NCI-H2196 treated with DMSO at 0.1 percent for 48 hours (cell line): ENCODE results near the gene CAMK2D.
"Not testable (repeated sequence)": the region's sequence is repeated elsewhere in the genome, so short reads cannot be mapped to it uniquely, and the experiment has no call there.

Experiments
- DNase-seq: peaks from one replicate; lab custom pipeline; 2025; ENCODE audit not compliant: unreplicated experiment; lab: John Stamatoyannopoulos, UW

The CAMK2D gene

DNA sequence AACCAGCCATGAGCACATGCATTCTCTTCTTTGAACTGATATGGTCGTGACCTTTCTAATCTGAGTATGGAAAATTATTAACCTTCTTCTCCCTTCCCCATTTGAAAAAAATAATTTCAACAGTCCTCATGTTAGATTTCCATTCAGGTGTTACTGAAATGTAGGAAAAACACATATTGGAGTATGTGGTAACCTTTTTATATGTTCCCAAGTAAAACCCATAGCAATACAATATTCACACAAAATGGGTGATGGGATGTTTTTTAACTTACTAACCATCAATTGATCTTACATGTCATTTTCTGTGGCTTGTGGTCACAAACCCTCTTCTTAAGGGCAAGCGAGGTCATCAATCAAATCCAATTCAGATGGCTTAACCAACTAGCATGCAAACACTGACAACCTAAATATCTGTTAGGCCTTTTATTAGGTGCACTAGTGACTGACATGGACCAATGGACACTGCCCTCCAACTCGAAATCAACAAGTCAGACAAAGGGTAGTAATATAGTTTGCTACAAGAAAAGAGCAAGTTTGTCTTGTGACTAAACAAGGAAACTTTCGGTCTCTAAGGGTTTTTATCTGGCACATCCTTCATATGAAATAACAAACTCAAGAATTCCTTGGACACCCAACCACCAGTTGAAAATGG lies 74.3 kb downstream of the CAMK2D start:
- DNase-seq, result no peak

DNA sequence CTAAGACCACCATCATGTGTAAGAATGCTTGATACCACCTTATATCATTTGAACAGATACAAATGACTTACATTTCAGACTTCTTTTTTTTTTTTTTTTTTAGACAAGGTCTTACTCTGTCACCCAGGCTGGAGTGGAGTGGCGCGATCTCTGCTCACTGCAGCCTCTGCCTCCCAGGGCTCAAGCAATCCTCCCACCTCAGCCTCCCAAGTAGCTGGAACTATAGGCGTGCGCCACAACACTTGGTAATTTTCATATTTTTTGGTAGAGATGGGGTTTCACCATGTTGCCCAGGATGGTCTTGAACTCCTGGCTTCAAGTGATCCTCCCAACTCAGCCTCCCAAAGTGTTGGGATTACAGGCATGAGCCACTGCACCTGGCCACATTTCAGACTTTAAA lies 76.4 kb downstream of the CAMK2D start:
- DNase-seq, result not testable (repeated sequence)

DNA sequence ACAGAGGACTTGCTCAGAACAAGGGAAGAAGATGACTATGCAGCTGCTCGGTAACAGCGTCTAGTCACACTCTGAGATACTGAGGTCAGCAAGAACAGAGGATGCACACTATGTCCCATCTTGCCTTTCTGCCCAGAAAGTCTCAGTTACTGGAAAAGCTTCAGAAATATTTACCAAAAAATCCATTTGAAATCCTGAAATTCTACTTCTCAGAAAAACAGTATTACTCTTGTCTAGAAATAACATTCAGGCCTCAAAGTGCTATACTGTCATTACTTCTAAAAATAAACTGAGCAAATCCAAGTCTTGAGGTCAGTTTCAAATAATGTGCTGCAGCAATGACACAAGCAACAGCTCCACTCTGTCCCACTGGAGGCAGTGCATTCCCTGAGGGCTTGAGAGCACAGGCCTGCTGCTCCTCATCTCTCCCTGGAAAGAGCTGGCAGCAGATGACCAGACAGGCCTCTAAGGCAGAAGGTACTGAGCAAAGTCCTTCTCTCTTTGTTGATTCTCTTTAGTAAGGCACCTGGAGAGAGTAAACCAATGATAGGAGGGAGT lies 76.9 kb downstream of the CAMK2D start:
- no peak for DNase-seq

DNA sequence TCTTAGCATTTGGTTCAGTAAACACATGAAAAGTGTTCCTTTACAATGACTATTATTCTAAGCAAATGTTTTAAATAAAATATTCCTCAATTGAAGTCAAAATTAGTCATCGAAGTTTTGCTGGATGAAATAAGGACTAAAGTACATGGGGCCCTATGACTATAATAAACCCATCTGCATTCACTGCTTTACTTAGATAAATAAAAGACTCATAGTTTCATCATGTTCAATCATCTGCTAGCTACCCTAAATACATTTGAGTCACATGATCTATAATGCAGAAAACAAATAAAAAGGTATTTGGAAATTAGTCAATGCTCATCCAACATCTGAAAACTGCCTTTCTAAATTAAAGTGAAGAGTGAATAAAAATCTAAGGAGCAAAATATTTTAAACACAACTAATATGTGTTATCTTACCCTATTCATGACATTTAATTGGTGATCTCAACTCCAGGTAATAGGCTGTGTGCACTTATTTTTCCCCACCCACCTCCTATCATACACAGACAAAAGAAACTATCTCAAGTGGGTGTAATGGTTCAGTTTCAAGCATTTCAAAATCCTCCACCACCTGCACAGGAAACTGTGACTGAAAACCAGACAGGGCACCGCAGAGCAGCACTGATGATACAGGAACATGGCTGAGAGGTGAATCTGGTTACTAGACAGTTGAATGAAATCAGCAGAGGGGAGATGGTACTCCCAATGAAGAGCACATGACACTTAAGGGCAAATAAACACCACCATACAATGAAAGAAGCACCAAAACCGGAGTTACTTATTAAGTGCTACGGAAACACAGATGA lies 78.6 kb downstream of the CAMK2D start:
- no peak for DNase-seq

DNA sequence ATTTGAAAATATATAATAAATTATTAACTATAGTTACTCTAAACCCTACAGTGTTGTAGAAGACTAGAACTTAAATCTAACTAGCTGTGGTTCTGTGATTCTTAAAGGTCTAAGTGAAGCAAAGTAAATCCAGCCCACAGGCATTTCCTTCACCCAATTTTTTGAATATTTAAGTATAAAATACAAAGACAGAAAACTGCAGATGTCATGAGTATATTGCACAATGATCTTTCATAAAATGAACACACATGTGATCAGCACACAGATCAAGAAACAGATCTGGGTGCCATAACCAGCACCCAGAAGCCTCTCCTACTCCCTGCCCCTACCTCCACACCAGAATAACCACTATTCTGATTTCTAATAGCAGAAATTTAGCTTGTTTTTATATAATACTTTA lies 82.9 kb downstream of the CAMK2D start:
- no peak for DNase-seq

DNA sequence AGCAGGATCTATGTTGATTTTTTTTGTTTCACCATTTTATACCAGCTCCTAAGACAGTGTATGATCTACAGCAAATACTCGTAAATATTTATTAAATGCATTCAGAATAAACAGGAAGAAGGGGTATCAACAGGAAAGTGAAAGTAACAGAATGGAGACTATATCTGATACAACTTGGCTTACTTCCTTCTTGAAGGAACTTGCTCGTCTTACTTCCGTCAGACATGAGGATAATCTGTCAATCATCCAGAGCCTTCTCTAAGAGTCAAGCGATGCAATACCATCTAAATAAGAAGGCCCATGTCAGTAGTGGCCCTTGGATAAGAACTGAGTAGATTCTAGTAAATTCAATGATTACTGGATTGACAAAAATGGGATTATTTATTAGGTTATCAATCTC lies 84.2 kb downstream of the CAMK2D start:
- no peak for DNase-seq

DNA sequence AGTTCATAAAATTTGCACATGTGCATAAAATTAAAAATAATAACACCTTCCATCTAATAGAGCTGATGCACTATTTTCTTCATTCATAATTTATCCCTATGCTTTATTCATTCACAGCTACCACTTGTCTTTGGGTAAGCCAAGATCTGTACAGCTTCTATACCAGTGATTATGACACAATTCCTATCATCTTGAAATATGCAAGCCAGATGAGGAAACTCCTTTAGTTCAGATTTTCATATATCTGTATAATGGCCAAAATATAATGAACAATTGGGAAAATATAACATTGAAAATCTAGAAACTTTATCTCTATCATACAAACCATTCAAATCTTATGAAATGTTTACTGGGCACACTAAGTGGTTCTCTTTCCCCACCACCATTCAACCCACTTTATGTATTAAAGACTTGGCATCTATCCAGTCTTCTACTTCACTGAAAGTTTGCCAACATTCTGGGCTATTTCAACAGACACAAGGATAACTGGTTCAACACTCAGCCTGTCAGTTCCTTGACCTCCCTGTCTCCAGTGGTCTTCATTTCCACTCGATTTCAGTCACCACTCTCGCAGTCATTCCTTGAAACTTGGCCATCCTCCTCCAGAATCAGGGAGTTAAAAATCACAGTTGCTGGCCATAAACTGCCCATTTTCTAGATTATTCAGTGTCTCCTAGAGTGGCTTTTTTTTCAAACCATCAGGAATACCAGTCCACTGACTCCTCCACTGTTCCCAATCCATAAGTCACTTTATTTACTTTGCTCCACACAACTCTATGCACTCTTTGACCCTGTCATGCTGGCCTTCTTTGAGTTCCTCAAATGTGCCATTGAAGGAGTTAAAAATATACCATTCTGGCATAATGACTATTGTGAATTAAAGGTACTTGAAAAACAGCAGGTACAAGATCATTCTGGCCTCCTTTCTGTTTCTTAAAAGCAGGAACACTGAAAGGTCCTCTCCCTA lies 85.5 kb downstream of the CAMK2D start:
- DNase-seq, result no peak

DNA sequence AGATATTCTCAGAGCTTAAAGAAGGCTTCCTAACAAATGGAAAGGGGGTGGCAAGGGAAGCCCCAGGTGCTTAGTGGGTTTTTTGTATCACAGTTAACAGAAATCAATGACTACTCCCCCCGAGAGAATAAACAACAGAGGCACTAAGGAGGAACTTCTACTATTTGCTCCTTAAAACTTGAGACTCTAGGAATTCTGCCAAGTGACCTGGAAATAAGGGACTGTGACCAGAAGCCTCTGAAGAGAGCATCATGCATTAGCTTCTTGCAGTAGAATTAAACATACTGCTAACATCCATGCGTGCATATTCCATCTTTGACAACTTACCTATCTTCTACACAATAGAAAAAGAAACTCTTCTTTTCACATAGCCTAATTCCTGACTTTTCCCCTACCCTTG lies 86.8 kb downstream of the CAMK2D start:
- no peak for DNase-seq

DNA sequence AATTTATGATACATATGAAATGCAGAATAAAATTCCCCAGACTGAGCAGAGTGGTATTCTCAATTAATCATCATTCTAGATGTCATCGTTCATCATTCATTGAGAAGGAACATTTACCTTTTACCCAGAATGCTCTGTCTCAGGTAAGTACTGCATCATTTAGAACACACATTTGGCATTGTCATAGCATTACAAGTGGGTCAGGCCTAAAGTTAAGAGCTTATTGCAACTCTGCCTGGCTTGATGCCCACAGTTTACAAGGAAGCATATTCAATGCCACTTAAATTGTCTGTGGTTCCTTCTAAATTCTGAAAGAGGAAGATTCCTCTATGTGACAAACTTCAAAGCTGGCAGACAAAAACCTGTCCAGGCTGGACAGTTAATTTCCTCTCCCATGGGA lies 87.3 kb downstream of the CAMK2D start:
- DNase-seq, result no peak

DNA sequence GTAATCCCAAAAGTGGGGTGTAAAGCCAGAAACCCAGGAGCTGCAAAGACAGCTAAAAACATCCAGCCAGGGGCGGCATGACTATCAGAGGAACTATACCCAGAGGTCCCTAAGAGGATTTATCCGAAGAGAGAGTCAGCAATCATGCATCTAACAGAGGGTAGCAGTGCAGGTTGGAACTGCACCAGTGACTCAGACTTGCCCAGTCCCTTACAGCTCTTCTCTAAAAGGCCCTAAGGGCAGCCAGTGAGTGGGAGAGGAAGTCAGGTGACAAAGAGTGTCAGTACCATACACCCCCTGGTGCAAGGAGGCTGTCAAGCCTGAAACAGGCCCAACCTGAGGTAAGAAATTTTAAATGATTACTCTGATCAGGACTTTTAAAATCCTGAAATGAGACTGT lies 88.1 kb downstream of the CAMK2D start:
- no peak for DNase-seq

DNA sequence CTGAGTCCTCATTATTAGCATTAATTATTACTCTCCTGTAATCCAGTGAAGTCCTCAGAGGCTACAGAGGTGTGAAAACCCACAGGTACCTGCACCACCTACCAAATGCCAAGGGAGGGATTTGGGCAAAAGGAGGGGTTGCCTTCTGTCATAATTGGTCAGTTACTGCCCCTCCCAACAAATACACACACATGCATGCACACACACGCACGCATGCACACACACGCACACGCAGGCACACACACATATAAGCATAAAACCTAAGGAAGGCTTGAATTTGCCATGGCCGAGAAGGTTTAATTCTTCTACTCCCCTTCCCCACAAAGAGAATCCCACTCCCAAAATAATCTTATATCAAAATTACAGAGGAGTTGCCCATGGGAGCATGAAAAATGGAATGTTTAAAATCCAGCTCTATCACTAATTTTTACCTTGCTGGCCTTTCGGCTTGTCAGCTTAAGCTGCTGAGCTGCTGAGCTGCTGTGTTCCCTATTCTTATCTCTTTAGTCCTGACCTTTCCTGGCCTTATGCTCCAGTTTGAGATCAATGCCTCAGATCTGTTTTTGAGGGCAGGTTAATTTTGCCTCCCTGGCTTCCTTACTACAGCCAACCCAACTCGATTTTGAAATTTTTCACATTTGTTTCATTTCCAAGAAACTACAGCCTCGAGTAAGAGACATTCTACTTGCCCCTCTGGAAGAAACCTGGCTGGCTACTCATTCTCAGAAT lies 95.0 kb downstream of the CAMK2D start:
- no peak for DNase-seq

DNA sequence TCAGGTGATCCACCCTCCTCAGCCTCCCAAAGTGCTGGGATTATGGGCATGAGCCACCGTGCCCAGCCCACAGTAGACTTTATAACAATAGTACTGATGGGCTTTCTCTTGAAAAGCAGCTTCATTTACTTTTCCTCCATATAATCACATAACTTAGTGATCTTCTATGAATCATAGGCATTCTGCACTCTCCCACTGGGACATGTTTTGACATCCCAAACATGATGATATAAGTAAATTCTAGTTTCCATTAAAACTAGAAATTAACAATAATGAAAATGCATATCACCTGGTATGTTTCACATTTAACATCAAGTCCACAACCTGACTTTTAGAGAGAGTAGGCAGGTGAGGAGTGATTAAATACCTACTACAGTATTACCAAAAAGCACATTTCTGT lies 96.5 kb downstream of the CAMK2D start:
- no peak for DNase-seq

DNA sequence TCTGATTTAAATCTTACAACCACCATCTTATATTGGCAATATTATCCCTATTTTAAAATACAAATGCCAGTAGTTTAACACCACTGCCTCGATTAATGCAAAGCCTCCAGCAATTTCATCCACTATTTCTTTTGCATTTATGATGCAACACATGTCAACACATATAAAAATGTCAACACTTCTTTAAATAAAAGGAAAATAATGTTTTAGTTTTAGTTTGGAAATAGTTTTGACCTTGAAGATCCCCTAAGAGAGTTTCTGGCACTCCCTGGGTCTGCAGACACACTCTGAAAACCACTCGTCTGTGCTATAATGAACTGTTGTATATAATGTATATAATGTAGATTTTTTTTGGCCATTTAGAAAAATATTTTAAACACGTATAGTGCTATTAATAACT lies 99.0 kb downstream of the CAMK2D start:
- DNase-seq, result no peak

DNA sequence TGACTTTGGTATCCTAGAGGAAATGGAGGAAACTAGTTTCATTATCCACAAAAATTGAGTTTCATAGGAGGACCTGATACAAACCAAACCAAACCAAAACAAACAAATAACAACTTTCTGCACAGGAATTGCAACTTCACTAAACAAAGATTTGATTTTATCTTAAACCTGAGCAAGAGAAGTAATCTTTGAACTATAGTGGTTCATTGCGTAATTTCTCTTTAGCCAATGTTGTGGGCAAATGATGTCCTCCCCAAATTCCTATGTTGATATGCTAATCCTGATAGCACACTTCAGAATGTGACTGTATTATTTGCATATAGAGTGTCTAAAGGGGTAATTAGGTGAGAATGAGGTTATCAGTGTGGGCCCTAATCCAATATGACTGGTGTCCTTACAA lies 102.4 kb downstream of the CAMK2D start:
- no peak for DNase-seq

DNA sequence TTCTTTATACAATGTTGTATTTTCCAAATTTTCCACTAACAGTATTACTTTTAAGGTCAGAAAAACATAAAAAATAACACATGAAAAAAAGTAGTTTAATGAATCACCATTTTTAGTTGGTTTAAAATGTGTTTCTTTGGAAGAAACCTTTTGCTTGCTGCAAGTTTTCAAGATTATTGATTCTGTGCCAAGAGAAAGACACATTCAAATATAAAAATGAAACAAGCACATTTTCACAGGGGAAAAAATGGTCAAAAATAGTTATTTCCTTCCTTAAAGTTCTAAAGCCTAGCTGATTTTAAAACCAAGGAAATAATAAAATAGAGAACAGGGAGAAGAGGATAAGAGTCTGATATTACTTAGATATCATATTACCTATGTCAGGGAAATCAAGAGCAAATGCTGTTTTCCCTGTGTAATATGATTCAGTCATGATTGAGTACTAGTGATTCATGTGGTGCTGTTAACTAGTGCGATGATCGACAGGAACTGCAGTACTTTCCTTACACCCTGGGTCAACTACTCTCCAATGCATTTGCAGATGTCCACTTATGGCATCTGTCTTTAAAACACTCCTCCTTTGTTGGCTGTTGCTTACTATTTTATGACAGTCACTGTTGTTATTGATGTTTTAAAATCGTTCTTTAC lies 103.8 kb downstream of the CAMK2D start:
- no peak for DNase-seq

DNA sequence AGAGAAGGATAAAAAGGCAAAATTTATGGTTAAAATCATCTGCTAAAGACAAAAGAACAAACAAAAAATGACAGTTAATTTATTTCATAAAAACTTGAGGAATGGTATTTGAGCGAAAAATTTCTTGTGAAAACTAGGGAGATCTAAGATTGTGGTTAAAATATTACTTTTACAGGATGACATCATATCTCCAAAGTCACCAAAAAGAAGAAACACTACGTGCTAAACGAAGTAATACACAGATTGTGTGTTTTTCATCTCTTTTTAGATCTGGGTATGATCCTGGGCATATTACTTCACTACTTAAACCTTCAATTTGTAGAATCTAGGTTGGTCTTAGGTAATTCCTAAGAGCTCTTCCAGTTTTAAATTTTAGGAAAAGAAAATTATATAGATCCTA lies 107.7 kb downstream of the CAMK2D start:
- DNase-seq, result no peak

DNA sequence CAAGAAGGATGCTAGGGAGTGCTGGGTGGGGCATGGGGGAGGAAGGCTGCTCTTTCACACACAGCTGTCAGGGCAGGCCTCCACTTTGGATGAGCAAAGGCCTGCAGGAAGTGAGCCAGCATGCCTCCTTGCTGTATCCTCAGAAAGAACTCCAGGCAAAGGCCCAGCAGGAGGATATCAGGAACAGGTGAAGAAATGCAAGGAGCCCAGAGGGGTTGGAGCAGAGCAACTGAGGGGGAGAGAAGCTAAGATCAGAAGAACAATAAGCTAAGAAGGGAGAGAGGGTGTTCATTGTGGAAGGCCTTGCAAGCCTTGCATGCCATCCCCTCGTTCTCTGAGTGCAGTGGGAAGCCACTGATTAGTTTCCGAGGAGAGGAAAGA lies 115.1 kb downstream of the CAMK2D start:
- DNase-seq, result no peak

DNA sequence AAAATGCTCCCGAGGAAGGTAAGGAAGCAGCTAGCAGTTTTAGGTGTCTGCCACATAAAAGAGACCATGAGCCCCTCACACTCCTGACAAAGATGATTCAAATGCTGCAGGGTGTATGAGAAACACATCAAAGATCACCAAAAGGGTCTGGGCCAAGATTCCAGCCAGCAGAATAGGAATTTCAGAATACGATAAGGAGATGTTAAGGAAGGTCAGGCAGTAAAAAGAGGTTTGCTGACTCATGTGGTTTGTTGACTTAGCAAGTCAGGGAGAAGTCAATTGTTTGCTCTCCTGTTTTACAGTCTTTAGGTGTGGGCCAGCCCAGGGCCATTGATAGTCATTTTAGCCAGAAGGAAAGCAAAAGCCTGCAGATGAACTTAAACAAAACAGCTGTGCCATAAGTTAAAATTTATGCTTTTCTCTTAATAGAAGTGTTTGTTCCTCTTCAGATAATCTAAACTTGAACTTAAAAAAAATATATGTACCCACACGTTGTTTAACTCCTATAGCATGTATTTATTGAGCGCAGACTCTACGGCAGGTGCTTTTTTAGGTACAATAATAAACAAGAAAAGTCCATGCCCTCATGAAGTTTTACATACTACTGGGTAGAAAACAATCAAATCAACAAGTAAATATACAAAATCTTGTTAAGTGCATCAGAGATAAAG lies 115.6 kb downstream of the CAMK2D start:
- DNase-seq, result no peak

DNA sequence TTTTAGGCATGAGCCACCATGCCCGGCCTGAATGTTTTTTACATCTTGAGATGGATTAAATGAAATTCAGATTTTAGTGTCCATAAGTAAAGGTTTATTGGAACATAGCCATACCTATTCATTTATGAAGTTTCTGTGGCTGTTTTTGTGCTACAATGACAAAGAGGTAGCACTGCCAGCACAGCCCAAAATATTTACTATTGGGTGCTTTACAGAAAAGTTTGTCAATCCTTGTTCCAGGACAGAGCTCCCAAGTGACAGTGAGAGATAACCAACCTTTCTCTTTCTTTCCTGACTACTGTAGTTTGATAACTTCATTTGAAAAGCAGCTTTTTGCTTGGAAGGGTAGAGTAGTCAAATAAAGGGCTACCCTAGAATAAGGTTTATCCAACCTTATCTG lies 116.2 kb downstream of the CAMK2D start:
- no peak for DNase-seq

DNA sequence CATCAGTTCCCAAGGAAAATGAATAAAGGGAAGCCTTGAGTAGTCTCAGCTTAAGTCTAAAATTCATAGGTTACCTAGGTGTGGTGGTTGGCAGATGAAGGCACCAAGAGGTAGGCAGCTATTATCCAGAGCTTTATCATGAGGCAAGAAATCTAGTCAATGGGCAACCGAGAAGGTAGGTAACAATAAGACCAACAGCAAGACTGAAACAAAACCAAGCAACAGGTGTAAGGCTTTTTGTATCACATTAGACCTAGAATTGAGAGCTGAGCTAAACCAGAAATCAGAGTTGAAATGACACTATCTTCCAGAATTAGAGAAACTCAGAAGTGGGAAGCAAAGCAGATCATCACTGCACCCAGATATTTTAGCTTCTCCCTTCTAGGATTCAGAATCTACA lies 117.1 kb downstream of the CAMK2D start:
- no peak for DNase-seq
